ENCODE results near the gene DHRS7B. TPM values are rescaled to one million over a fixed set of nuclear protein-coding genes. Genes with fewer than 3 reads are reported as not detected.

The DHRS7B gene
- total RNA-seq, 4 donors from 2014 or later = 17.0 to 44.2 (median 37.4) TPM

GRCh38 chr17:21171970-21172510 lies 45.3 kb downstream of the DHRS7B start:
- Histone ChIP-seq H3K27me3 (no peaks in the 10 kb centered on the region), H3K9me3 (no peaks in the 10 kb centered on the region), H3K4me3 (no peak overlapping the region), H3K4me1 (peaks cover 0 to 42% (median 13%) of the 10 kb centered on the region in 3 donors), H3K36me3 (peaks cover 0 to 37% of the 10 kb centered on the region in 2 donors), H3K27ac (no peak overlapping the region)
- TF ChIP-seq EP300 (IDR thresholded peaks at IDR 0.05) = no peak
- TF ChIP-seq, protein P1, sequence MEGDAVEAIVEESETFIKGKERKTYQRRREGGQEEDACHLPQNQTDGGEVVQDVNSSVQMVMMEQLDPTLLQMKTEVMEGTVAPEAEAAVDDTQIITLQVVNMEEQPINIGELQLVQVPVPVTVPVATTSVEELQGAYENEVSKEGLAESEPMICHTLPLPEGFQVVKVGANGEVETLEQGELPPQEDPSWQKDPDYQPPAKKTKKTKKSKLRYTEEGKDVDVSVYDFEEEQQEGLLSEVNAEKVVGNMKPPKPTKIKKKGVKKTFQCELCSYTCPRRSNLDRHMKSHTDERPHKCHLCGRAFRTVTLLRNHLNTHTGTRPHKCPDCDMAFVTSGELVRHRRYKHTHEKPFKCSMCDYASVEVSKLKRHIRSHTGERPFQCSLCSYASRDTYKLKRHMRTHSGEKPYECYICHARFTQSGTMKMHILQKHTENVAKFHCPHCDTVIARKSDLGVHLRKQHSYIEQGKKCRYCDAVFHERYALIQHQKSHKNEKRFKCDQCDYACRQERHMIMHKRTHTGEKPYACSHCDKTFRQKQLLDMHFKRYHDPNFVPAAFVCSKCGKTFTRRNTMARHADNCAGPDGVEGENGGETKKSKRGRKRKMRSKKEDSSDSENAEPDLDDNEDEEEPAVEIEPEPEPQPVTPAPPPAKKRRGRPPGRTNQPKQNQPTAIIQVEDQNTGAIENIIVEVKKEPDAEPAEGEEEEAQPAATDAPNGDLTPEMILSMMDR (IDR thresholded peaks at IDR 0.05) = no peak
- no peak for TF ChIP-seq POLR2AphosphoS5 (IDR thresholded peaks at IDR 0.05)
- TF ChIP-seq POLR2A (IDR thresholded peaks at IDR 0.05) = no peak
- no peak for ATAC-seq
- WGBS, 2 donors (ENCODE audit: low coverage in 1 of 2) = 88 to 92% methylated on average over 2 to 5 of the region's 17 CpGs

DNA sequence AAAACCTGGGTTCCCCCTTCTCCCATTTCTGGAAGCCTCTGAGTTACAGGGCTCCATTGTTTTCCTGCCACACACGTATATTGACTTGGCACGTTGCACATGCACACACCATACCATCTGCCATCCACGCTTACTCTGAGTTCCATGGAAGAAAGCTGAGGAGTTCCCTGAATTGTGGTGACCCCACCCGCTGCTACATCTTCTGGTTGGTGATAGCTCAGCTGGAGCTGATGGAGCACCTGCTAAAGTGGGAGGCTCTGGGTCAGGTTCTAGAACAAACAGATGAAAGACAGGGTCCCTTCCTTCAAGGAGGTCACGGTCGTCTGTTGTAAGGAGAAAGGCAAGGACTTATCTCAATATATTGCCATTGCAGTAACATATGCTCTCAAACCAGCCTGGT lies 46.1 kb downstream of the DHRS7B start:
- H3K36me3 ChIP-seq = peaks cover 0 to 43% of the 10 kb centered on the region in 2 donors
- no peak overlapping the region for H3K27ac ChIP-seq
- H3K9me3 ChIP-seq = no peaks in the 10 kb centered on the region
- peaks cover 0 to 34% (median 5%) of the 10 kb centered on the region in 3 donors for H3K4me1 ChIP-seq
- H3K27me3 ChIP-seq = no peaks in the 10 kb centered on the region
- ATAC-seq = no peak
- no peak overlapping the region for H3K4me3 ChIP-seq
- TF ChIP-seq, protein P1 (IDR thresholded peaks at IDR 0.05) = no peak
- TF ChIP-seq EP300 (IDR thresholded peaks at IDR 0.05) = no peak
- WGBS, 2 donors (ENCODE audit: low coverage in 1 of 2) = 80 to 89% methylated on average over 2 to 4 of the region's 6 CpGs

- ATAC-seq = no peak
- Histone ChIP-seq H3K4me1 (peaks cover 0 to 27% (median under 1%) of the 10 kb centered on the region in 3 donors), H3K4me3 (no peak overlapping the region), H3K36me3 (peaks cover 0 to 50% of the 10 kb centered on the region in 2 donors), H3K9me3 (no peaks in the 10 kb centered on the region), H3K27me3 (no peaks in the 10 kb centered on the region), H3K27ac (no peak overlapping the region)
- 43 to 90% methylated on average over 1 to 2 of the region's 2 CpGs for WGBS, 2 donors (ENCODE audit: low coverage in 1 of 2)
- no peak for TF ChIP-seq POLR2AphosphoS5 (IDR thresholded peaks at IDR 0.05)
- TF ChIP-seq POLR2A (IDR thresholded peaks at IDR 0.05) = no peak
- no peak for TF ChIP-seq EP300 (IDR thresholded peaks at IDR 0.05)
- TF ChIP-seq, protein P1 (IDR thresholded peaks at IDR 0.05) = no peak
Measured at GRCh38 chr17:21173543-21173942, 46.8 kb downstream of the DHRS7B start.

DNA sequence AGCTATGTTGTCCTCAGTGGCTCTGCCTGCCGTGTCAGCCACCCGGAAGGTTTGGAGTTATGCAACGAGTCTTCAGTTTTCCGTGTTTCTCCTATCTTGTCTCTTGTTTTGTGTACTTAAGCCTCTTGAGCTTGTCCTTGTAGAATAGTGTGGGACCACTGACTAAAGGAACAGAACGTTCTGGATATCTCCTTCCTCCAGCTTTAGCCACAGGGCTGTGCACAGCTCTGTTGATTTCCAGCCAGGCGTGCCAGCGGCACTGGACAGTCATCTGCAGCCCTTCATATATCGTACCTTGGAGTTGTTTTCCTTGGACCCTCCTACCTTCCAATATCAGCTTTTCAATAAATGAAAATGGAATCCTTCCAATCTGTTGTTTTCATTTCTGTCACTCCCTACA lies 47.4 kb downstream of the DHRS7B start:
- H3K36me3 ChIP-seq = peaks cover 0 to 56% of the 10 kb centered on the region in 2 donors
- TF ChIP-seq, protein P1 (IDR thresholded peaks at IDR 0.05) = no peak
- TF ChIP-seq POLR2AphosphoS5 (IDR thresholded peaks at IDR 0.05) (no peak), EP300 (IDR thresholded peaks at IDR 0.05) (no peak), POLR2A (IDR thresholded peaks at IDR 0.05) (no peak)
- peaks cover 0 to 25% (median 0%) of the 10 kb centered on the region in 3 donors for H3K4me1 ChIP-seq
- no peak overlapping the region for H3K4me3 ChIP-seq
- ATAC-seq = no peak
- H3K27me3 ChIP-seq = no peaks in the 10 kb centered on the region
- WGBS, 2 donors (ENCODE audit: low coverage in 1 of 2) = 87% methylated on average over 8 of the region's 8 CpGs; no CpG with 5 or more reads in 1 of the 2 donors
- no peak overlapping the region for H3K27ac ChIP-seq
- H3K9me3 ChIP-seq = no peaks in the 10 kb centered on the region

GRCh38 chr17:21174713-21175112 lies 47.9 kb downstream of the DHRS7B start:
- no peak for ATAC-seq
- Histone ChIP-seq H3K9me3 (no peaks in the 10 kb centered on the region), H3K36me3 (peaks cover 0 to 61% of the 10 kb centered on the region in 2 donors), H3K4me3 (no peak overlapping the region), H3K27ac (peak overlapping the region in 1 of 4 donors; percentile 6), H3K4me1 (peaks cover 0 to 20% (median 0%) of the 10 kb centered on the region in 3 donors), H3K27me3 (no peaks in the 10 kb centered on the region)
- TF ChIP-seq EP300 (IDR thresholded peaks at IDR 0.05) = no peak
- TF ChIP-seq, protein P1 (IDR thresholded peaks at IDR 0.05) = no peak
- TF ChIP-seq POLR2AphosphoS5 (IDR thresholded peaks at IDR 0.05) = no peak
- TF ChIP-seq POLR2A (IDR thresholded peaks at IDR 0.05) = no peak
- WGBS, 2 donors (ENCODE audit: low coverage in 1 of 2) = 66% methylated on average over 3 of the region's 7 CpGs; no CpG with 5 or more reads in 1 of the 2 donors
